NCI-H187 treated with DMSO at 0.1 percent for 48 hours (cell line): ENCODE results near the gene MLXIP.
"Not testable (repeated sequence)": the region's sequence is repeated elsewhere in the genome, so short reads cannot be mapped to it uniquely, and the experiment has no call there.

Experiments used
- DNase-seq: peaks from one replicate; lab custom pipeline; 2025; lab: John Stamatoyannopoulos, UW

The MLXIP gene, protein sequence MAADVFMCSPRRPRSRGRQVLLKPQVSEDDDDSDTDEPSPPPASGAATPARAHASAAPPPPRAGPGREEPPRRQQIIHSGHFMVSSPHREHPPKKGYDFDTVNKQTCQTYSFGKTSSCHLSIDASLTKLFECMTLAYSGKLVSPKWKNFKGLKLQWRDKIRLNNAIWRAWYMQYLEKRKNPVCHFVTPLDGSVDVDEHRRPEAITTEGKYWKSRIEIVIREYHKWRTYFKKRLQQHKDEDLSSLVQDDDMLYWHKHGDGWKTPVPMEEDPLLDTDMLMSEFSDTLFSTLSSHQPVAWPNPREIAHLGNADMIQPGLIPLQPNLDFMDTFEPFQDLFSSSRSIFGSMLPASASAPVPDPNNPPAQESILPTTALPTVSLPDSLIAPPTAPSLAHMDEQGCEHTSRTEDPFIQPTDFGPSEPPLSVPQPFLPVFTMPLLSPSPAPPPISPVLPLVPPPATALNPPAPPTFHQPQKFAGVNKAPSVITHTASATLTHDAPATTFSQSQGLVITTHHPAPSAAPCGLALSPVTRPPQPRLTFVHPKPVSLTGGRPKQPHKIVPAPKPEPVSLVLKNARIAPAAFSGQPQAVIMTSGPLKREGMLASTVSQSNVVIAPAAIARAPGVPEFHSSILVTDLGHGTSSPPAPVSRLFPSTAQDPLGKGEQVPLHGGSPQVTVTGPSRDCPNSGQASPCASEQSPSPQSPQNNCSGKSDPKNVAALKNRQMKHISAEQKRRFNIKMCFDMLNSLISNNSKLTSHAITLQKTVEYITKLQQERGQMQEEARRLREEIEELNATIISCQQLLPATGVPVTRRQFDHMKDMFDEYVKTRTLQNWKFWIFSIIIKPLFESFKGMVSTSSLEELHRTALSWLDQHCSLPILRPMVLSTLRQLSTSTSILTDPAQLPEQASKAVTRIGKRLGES

DNA sequence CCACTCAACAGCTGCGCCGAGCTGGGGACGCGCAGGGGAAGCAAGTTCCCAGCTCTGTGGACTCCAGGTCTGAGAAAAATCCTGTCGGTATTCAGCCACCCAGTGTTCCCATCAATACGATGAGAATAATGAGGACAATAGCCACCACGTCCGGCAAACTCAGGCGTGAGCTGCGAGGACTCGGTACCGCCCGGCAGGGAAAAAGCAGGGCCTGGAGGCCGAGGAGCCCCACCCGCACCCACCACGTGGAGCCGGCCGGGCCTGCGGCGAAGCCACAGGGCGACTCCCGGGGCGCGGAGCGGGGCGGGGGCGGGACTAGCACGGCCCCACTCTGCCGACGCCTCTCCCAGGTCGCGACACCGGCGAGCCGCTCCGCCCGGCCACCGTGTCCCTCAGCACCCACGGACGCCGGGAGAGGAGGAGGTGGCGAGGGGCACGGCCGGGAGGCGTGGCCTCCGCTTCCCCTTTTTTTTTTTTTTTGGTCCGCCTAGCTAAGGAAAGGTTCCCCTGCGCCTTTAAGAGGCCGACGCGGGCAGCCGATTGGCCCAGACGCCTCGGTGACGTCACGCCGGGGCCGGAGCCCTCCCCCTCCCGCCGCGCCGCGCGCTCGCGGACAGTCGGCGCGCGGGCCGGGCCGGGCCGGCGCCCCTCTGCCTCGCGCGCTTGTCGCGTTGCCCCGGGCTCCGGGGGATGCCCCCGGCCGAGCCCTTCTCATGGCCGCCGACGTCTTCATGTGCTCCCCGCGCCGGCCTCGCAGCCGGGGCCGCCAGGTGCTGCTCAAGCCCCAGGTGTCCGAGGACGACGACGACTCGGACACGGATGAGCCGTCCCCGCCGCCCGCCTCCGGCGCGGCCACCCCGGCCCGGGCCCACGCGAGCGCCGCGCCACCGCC is at the start of gene MLXIP:
Gene MLXIP, plus strand, starts transcription at position 616 of the 892 bp plus-strand sequence. Its CDS starts 98 bp downstream, at position 714.
- no peak for DNase-seq

DNA sequence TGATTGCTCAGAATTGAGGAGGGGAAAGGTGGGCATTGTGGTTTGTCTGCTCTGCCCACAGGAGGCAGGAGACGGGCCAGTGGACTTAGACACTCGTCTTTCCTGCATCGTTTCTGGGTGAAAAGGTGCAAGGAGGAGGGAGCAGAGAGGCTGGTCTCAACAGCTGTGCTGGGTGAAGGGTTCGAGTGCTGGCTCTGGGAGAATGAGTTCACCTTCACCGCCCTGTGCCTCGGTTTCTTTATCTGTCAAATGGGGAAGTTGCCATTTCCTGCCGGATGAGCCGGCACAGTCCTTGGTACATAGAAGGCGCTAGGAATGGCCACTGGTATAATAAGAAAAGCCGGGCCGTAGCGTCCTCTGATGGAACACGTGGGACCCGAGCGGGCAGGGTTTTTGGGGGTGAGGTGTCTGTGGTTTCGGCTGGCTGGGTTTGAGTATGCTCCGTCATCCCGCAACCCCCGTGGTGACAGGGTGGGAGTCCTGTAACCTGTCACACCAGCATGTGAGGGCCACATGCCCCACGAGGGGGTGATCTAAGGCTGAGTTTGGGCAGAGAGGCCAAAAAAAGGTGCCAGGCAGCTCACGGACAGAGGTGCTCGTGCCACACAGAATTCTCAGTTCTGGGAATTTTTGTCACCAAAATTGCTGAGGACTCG is 49.5 kb upstream of the MLXIP start:
- DNase-seq: no peak

DNA sequence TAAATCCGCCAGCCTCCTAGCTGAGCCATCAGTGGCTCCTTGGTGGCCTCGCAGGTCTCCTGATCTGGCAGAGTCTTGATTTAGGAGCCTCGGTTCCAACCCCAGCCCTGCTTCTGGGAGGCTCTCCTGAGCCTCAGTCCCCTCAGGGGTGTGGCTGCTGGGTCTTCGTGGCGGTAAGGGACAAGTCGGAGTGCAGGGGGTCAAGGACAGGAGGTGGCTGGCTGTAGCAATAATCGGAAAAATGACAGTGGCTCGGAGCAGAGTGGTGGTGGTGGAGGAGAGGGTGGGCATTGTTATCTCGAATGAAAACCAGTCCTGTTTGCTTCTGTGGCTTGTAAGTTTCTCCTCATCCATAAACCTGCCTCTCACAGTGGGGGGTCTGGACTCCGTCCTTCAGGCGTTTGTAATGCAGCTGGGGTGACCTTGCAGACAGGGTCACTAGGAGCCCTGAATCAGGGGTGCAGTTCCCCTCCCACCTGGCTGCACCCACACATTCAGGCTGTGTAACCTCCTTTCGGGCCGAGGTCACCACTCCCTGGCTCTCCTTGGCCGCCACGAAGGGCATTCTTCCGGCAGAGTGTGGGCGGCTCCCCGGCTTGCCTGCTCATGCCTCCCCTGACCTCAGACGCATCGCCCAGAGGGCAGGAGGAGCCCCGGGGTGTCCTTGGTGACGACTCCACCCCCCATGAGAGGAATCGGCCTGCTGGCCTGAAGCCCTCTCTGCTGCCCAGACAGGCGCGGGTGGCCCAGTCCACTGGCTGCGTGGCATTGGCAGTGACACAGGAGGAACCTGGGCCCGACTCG is 48.7 kb upstream of the MLXIP start:
- no peak for DNase-seq

DNA sequence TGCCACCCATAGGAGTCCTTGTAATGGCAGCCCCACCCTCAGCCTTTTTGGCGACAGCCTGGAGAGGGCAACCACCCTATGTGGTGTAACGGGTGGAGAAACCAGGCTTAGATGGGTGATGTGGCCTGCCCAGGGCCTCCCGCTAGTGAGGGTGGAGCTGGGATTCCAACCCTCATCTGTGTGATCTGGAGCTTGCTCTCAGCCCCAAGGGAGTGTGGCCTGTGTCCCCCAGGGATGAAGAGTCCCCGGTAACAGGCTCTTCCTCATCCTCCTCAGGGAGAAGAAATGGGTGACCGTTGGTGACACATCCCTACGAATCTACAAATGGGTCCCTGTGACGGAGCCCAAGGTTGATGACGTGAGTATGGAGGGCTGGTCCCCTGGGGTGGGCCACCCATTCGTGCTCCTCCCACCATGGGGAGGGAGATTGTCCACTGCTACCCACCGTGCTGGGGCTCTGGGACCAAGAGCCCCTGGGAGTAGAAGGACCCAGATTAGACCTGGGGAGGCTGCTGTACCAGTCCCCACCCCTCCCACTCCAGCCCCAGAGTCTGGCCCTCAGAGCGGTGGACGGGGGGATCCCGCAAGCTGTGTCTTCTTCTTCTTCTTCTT is 48.0 kb upstream of the MLXIP start:
- DNase-seq: no peak

DNA sequence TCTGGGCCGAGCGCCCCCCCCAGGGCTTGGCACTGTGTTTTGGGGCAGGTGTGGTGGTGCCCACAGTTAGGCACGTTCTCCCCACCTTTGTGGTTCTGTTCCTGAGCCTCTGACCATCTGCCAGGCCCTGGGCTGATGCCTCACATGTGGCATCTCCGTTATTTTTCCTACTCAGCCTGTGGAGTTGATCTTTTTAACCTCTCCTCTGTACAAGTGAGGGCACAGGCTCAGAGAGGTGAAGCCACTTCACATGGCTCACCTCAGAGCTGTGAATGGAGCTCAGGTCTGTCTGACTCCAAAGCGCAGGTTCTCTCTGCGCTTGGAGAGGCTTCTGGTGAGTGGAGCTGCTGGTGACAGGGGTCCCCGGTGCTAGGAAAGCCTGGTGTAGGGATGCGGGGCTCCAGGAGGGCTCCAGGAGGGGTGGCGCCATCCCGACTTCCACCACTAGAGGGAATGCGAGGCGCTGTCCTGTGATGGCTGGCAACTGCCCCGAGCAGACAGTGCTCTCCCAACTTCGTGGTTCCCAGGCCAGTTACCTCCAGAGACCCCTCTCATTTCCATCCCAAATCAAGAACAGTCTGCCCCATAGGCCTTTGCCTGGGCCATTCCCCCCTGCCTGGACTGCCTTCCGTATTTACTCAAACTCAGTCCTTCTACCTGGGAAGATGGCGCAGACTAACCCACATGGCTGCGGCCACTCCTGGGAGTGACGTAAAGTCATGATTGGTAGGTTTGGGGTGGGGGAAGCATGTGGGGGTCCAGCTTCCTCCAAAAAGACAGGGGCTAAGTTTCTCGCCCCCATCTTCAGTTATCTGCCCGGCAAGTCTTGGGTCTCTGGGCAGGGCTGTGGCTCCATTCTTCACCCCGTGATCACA is 47.0 kb upstream of the MLXIP start:
- DNase-seq: no peak

DNA sequence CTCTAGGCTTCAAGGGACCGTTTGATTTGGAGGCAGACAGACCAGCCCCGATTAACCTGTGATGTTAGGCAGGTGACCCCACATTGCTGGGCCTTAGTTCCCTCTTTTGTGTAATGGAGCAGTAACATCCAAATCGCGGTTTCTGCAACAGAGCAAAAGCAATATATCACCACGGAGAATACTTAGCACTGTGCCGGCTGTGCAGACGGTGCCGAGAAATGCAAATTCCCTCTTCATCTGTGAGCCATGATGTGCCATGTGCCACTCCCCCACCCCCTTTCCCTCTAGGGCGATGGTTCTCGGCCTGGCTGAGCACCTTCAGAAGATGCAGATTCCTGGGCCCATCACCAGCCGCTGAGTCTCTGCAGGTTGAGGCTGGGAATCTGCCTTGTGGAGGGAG is 46.0 kb upstream of the MLXIP start:
- no peak for DNase-seq

DNA sequence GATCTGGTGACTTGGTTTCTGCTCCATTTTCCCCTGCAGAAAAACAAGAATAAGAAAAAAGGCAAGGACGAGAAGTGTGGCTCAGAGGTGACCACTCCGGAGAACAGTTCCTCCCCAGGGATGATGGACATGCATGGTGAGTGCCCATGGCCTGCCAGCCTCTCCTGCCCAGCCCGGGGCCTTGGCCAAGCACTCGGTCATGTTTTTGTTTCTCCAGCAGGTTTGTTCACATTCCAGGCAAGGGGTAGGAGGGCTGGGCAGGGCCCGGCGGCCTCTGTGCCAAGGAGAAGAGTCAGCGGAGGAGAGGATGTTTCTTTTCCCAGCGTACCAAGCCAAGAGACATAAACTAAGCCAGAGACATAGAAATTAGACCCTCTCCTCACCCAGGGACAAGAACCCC is 43.3 kb upstream of the MLXIP start:
- DNase-seq: no peak

DNA sequence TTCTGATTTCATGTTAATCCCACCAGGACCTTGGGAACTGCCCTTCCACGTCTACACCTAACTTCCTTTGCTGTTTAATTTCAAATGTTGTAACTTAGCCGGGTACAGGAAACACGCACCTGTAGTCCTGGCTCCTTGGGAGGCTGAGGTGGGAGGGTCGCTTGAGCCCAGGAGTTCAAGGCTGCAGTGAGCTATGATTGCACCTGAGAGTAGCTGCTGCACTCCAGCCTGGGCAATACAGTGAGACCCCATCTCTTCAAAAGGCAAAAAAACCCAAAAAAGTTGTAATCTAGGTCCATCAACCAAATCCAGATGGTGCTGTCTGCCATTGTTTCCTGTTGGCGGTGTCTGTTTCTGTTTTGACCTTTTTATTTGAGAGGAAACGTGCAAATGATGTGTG is 42.4 kb upstream of the MLXIP start:
- no peak for DNase-seq

DNA sequence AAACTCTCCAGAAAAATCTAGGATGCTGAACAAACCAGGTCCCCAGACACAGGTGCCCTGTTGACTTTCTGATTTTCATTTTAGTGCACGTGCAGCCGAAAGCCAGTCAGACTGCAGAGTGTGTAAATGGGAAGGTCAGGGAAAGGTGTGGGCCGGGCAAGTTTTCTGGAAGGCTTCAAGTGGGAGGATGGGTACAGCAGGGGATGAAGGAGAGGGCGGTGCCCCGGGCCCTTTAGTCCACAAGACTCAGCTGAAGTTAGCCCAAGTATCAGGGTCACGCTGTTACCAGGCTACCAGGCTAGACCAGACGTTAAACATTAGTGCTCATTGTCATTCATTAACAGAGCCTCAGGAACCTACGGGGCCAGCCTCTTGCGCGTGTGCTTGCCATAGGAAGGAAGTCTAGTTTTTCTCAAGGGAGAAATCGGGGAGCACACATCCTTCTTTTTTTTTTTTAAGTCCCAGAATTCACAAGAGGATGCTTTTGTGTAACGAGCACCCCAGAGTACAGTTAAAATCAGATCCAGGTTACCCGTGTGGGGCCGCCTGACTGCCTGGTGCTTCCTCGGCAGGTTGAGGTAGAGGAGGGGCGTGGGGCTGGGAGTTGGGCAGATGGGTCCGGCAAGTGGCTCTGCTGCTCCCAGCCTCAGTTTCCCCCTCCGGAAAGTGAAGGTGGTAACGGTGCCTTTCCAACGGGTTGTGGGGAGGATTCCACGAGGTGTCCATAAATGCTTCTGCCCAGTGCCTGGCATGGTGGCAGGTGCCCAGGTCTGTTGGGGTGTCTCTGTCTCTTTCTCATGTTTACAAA is 37.8 kb upstream of the MLXIP start:
- DNase-seq: no peak

DNA sequence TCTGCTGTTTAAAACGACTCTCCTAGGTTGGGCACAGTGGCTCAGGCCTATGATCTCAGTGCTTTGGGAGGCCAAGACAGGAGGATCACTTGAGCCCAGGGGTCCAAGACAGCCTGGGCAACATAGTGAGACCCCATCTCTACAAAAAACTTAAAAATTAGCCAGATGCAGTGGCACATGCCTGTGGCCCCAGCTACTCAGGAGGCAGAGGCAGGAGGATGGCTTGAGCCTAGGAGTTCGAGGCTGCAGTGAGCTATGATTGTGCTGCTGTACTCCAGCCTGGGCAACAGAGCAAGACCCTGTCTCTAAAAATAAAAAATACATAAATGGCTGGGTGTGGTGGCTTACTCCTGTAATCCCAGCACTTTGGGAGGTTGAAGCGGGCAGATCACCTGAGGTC is 37.1 kb upstream of the MLXIP start:
- not testable (repeated sequence) for DNase-seq

DNA sequence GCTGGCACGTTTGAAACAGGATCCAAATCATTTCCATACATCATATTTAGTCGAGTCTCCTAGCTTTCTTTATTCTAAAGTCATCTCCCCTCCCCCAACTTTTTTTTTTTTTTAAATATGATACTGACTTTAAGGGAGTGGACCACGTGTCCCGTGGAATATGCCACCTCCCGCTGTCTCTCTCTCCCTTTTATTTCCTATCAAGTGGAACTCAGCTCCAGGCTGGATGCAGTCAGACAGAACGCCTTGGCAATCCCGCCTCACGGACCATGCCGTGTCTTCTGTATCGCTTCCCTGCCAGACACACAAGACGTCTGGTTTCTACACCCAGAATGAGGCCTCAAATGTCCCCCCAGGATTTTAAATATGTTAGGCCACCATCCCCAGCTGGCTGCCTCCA is 35.6 kb upstream of the MLXIP start:
- no peak for DNase-seq

DNA sequence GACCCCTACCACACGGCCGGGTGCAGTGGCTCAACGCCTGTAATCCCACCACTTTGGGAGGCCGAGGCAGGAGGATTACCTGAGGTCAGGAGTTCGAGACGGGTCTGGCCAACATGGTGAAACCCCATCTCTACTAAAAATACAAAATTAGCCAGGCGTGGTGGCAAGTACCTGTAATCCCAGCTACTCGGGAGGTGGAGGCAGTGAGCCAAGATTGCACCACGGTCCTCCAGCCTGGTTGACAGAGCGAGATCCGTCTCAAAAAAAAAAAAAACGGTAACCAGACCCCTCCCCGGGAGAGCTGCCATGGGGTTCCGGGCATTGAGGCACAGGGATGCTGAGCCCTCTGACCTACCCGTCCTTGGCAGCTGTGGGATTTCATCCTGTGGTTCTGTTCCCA is 35.1 kb upstream of the MLXIP start:
- DNase-seq: no peak

DNA sequence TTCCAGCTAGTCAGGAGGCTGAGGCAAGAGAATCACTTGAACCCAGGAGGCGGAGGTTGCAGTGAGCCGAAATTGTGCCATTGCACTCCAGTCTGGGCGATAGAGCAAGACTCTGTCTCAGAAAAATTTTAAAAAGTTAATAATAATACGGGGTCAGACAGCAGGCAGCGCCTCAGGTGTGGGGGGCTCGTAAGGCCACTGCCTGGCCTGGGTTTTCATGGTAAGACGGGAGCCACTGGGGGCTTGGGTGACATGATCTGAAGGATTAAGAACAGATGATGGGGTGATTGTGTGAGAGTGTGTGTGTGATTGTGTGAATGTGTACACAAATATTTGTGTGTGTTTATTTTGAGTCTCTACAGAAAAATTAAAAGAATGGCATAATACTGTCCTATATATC is 33.3 kb upstream of the MLXIP start:
- no peak for DNase-seq

DNA sequence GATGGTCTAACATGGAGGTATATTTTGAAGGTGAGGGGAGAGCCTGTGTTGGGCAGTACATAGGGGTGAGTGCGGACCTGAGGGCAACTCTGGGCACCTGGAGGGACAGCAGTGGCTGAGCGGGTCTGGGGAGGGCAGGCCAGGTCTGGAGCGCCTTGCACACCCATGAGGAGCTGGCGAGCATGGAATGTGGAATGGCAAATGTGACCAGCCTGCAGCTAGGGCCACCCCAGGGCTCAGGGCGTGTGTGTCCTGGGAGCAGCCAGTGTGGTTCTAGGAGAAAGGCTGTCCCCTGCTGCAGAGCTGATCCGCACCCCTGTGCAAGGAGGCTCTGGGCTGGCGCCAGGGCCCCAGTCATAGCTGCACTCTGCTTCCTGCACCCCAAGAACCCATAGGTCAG is 32.4 kb upstream of the MLXIP start:
- no peak for DNase-seq

DNA sequence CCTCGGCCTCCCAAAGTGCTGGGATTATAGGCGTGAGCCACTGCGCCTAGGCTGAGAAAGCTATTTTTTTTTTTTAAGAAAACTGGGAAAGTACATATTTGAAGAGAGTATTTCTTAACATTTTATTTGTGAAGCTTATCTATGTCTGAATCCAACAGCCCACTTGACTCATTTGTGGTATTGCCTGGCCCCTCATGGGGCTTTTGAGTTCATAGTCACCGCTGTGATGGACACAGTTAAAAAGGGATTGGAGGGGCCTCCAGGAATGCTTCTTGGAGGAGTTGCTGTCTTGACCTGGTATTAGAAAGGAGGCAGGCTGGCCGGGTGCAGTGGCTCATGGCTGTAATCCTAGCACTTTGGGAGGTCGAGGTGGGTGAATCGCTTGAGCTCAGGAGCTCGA is 30.4 kb upstream of the MLXIP start:
- DNase-seq: no peak

DNA sequence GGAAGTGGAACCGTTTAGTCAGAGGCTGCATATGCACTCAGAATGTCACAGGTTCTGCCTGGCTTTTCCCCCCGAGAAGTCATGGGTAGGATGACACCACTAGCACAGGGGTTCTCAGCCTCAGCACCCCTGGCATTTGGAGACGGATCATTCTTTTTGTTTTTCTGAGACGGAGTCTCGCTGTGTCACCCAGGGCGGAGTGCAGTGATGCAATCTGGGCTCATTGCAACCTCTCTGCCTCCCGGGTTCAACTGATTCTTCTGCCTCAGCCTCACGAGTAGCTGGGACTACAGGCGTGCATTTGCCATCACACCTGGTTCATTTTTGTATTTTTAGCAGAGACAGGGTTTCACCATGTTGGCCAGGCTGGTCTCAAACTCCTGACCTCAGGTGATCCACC is 28.7 kb upstream of the MLXIP start:
- DNase-seq: no peak

DNA sequence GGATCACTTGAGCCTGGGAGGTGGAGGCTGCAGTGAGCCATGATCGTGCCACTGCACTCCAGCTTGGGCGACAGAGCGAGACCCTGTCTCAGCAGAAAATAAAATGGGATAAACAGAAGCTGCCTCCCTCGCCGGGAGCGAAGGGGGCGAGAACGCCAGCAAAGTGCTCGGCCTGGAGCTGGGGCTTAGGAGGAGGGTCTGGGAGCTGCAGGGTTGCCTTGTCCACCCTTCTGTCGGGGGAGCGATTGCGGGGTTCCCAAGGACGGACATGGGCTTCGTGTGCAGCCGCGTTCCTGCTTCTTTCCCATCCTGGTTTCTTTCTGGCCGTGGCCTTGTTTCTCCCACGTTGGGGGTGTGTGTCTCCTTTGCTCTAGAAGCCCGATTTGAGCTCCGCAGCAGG is 27.9 kb upstream of the MLXIP start:
- DNase-seq: no peak

DNA sequence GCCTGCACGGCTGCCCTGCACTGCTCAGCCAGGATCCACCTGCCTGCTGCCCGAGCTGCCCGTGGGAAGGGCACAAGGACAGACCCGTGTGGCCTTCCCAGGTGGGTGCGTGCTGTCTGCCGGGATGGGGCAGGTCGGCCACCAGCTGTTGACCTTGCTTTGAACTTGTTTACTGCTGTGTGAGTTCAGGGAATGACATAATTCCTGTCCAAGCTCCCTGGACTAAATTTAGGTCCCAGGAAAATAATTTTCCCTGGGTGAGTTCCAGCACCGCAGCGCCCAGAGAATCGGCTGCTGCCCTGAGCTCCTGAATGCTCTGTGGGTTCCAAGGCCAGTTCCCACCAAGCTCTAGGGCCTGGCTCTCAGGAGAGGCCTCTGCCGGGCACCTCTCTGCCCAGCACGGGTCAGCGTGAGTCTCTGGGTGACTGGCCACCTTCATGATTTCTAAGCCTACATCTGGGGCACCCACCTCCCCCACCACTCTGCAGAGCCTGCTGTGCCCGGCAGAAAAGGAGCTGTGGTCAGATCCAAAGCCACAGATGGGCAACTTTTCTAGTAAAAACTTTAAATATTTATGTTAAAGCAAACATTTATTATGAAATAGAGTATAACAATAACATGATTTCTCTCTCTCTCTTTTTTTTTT is 27.2 kb upstream of the MLXIP start:
- no peak for DNase-seq
